Lung microvascular endothelial cell (primary cell): ENCODE data around the gene SH3RF1. TPM values are rescaled to one million over a fixed set of nuclear protein-coding genes. Genes with fewer than 3 reads are reported as not detected.

Experiments used
- DNase-seq, 2 donors: peaks; one replicate each; pipeline versions ENCODE4 v3.0.0 to v3.0.0-alpha.2; 2010; ENCODE audit warnings: low read depth in 2 of 2
- total RNA-seq: library from RNA; depleted of rRNA; stranded (reverse); fragments of >200 nt; gene quantifications from 2 replicates; pipeline ENCODE4 v1.2.1, GENCODE V29; 2014

SH3RF1 gene
- total RNA-seq, 1 donor from 2014 or later: 7.3 TPM

GRCh38 chr4:169136796-169137557, 133.8 kb downstream of the SH3RF1 start:
- DNase-seq: peak; percentile 40 to 48

GRCh38 chr4:169136330-169136729, 134.4 kb downstream of the SH3RF1 start:
- no peak for DNase-seq

- DNase-seq: no peak
These were observed 135.0 kb downstream of the SH3RF1 start for GRCh38 chr4:169135776-169136175.

GRCh38 chr4:169133932-169134331, 136.8 kb downstream of the SH3RF1 start:
- no peak for DNase-seq

- DNase-seq: no peak
These were observed 138.0 kb downstream of the SH3RF1 start for GRCh38 chr4:169132561-169133305.

GRCh38 chr4:169131556-169132208, 139.1 kb downstream of the SH3RF1 start:
- no peak for DNase-seq

- DNase-seq: no peak
These were observed 141.9 kb downstream of the SH3RF1 start for GRCh38 chr4:169128902-169129301.

- no peak for DNase-seq
These were observed 143.4 kb downstream of the SH3RF1 start for GRCh38 chr4:169127314-169127713.

- peak in 1 of 2 donors; percentile 19 for DNase-seq
These were observed 146.1 kb downstream of the SH3RF1 start for GRCh38 chr4:169124661-169125060.

GRCh38 chr4:169122422-169122821, 148.3 kb downstream of the SH3RF1 start:
- no peak for DNase-seq

- DNase-seq: no peak
These were observed 148.8 kb downstream of the SH3RF1 start for GRCh38 chr4:169121861-169122382.

GRCh38 chr4:169120624-169121023, 150.1 kb downstream of the SH3RF1 start:
- DNase-seq: no peak

GRCh38 chr4:169119536-169119935, 151.2 kb downstream of the SH3RF1 start:
- no peak for DNase-seq

- DNase-seq: peak in 1 of 2 donors; percentile 39
These were observed 153.1 kb downstream of the SH3RF1 start for GRCh38 chr4:169117591-169118081.

- peak in 1 of 2 donors; percentile 24 for DNase-seq
These were observed 154.4 kb downstream of the SH3RF1 start for GRCh38 chr4:169116270-169116901.

- DNase-seq: peak; percentile 21 to 91
These were observed 154.9 kb downstream of the SH3RF1 start for GRCh38 chr4:169115897-169116254.

- DNase-seq: no peak
These were observed 155.4 kb downstream of the SH3RF1 start for GRCh38 chr4:169115144-169115896.

GRCh38 chr4:169114341-169114974, 156.3 kb downstream of the SH3RF1 start:
- DNase-seq: no peak

- no peak for DNase-seq
These were observed 160.1 kb downstream of the SH3RF1 start for GRCh38 chr4:169110633-169111032.

GRCh38 chr4:169109035-169109675, 161.6 kb downstream of the SH3RF1 start:
- no peak for DNase-seq
